NCI-H2107 (cell line): Measurements from ENCODE around the gene FN3K.

Experiments
- DNase-seq: peaks from one replicate; lab custom pipeline; 2025; lab: John Stamatoyannopoulos, UW

FN3K gene

DNA sequence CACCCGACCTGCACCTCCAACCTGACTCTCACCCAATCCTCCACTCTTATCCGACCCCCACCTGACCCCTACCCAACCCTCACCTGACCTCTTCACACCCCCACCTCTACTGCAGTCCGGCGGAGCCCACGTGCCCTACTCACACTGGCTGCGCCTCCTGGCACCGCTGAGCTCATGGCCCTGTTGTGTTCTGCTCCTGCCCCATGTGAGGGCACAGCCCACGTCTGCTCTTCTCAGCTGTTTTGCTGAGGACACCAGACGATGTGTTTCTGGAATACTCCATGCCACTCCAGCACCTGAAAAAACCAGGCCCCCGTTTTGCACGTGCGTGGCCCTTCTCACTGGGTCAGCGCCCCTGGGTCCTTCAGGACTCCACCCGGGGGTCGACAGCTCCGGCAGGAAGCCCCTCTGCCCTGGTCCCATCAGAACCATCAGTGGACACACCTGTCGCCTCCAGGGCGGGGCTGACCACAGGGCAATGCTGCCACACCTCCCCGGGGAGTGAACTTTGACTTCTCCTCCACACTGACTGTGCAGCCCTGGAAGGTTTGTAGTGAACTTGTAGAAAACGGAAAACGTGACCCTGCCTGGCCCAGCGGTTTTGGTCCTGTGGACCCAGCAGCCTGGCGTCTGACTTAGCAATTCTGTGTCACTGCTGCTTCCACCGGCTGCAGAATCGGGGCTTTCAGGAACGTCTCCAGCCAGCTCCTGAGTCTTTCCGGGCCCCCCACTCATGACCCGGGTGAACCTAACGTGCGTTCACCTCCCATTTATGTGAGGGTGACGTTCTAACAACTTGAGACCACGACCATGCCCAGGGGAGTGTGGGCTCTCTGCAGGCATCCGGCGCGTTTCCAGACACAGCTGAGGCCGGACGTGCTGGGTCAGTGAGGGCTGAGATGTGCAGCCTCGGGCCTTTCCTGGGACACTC is 31.2 kb upstream of the FN3K start:
- DNase-seq = no peak

DNA sequence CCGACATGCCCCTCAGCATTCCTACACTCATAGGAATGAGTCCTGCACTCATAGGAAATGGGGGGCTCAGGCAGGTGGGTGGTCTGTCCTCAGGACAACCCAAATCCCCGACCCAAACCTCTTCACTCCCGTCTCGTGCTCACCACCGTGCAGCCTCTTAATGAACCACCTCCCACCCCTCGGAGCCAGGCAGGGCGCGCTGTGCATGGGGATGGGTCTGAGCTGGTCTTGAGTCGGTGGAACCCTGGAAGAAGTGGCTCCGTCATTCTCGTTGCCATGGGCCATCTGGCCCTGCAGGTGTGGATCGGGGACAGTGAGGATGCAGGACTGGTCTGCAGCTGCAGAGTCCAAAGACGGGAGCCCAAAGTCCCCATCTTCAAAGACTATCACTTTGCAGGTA is 30.5 kb upstream of the FN3K start:
- DNase-seq = no peak

DNA sequence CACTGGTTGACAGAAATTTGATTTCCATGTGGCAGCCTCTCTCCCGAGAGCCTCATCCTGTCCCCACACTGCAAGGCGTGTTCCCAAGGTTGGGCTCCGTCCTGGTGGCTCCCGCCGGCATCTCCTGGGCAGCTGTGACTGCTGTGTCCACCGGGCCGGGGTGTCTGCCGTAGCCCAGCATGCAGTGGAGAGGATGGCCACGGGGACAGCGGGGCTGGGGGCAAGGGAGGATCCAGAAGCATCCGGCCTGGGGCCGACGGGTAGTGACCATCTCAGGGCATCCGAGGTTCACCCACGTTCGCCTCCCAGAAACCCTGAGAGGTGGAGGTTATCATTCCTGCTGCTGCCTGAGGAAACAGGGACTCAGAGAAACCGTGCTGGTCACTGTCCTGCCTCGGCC is 29.7 kb upstream of the FN3K start:
- no peak for DNase-seq

DNA sequence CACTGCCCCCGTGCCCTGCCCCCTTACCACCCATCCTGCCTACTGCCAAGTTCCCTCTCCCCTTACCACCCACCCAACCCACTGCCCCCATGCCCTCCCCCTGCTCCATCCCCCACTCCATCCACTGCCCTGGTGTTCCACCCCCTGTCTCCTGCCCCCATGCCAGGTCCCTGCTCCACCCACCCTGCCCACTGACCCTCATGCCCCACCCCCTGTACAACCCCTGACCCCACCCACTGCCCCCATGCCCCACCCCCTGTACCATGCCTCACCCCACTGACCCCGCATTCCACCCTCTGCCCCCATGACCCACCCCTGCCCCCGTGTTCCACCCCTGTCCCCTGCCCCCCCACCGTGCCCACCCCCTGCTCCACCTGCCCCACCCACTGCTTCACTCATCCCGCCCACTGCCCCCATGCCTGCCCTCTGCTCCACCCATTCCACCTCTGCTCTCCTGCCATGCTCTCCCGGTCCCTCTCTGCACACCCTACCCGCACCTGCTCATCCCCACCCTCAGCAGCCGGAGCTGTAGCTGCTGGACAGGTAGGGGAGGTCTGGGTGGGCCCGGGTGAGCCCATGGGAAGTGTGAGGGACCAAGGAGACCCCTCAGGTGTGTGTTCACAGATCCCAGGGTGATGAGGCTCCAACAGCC is 26.3 kb upstream of the FN3K start:
- no peak for DNase-seq

DNA sequence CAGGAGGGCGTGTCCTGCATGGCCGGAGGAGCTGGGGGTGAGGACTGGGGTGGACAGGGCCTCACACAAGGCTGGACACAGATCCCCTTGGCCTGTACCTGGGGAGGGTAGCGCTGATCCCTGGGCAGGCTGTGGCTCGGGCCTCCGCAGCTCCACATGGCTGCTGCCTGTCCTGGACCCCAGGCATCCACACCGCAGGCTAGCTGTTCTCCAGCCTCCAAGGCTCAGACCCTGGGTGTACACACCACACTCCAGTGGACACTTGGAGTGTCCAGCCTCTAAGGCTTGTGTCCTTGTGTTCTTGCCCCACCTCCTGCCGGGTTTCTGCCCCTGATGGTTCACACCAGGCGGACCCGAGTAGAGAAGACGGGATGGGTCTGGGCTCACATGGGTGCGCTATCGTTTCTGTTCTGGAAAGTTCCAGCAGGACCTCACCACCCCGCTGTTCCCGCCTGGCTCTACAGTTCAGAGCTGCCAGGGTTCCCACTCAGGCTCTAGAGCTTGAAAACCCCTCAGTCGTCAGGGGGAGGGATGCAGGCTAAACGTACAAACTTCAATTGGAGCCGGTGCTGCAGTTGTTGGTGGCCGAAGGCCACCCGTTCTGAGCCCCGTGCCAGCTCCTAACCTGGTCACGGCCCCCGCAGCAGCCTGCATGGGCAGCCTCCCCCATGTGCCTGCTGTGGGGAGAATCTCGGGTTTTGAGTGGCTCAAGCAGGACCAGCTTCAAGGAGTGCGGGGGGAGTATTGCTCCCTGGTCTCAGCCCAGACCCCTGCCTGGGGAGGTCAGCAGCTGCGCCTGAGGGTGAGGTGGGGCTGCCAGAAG is 25.5 kb upstream of the FN3K start:
- no peak for DNase-seq

DNA sequence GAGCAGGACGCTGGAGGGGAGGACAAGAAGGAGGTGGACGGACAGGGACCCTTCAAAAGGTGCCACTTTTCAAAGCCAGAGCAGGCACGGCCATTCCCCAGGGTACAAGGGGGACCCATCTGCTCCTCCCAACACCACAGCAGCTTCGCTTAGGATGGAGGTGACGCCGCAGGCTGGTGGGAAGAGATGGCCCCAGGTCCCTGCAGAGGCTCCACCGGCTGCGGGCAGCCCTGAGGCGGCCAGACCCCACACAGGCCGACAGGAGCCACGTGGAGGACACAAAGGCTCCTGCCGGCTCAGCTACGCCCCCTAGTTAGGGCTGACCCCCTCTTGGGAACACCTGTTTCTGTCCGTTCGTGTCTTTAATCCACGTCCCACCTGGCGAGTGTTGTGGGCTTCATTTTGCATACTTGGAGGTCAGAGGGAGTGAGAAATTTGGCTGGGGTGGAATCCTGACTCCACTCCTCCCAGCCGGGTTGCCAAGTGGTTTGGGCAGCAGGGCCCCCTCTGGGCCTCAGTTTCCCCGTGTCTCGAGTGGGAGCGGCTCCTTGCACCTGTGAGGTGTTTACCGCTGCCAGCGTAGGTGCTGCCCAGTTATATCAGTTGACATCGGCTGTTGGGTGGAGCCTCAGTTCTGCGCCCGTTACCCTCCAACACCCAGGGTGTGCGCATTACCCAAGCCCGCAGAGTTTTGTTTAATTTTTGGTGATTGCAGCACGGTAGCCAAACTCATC is 24.7 kb upstream of the FN3K start:
- no peak for DNase-seq

DNA sequence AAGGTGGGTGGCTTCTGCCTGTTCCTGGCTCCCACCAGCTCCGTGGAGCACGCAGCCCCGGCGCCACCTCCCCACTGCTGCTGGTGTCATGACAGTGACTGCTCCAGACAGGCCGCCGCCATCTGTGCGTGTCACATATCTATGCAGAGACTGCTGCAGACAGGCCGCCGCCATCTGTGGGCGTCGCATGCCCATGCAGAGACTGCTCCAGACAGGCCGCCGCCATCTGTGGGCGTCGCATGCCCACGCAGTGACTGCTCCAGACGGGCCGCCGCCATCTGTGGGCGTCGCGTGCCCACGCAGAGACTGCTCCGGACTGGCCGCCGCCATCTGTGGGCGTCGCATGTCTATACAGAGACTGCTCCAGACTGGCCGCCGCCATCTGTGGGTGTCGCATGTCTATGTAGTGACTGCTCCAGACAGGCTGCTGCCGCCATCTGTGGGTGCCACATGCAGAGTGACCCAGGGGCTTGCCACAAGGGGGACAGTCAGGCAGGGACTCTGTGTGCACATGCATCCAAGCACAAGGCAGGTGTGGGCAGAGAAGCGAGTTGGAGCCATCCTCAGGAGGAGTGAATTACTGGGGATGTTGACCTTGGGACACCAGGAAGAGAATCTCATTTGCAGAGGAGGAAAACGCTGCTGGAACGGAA is 22.2 kb upstream of the FN3K start:
- no peak for DNase-seq

DNA sequence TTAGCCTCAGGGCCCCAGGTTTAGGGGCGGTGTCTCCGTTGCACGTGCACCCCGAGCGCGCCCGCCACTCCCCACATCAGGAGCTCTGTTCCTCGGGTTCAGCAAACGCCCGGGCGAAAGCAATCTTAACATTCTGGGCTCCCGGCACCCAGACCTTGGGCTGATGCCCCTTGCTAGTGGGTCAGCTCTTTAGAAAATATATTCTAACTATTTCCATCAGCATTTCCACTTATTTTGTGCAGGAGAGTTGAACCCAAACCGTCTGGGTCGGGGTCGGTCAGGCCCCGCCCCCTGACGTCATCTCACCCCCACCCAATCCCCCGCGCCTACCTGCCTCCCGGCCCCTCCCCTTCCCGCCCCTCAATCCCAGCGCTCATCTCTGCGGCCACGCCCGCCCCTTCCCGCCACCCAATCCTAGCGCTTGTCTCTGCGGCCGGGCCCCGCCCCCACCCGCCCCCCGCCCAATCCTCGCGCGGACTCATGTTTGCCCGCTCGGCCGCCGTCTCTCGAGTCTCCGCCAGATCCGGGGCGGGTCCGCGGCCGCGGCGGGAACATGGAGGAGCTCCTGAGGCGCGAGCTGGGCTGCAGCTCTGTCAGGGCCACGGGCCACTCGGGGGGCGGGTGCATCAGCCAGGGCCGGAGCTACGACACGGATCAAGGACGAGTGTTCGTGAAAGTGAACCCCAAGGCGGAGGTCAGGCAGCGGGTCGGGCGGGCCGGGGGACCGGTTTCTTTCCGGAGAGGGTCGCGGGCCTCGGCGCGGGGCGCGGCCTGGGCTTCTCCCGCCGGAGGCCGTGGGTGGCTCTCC is 19.0 kb upstream of the FN3K start, which contains the start of gene FN3KRP:
TSS of gene FN3KRP (plus strand) at position 504 of the 808 bp plus-strand sequence. CDS start at position 554, 50 bp downstream.
- DNase-seq = peak; percentile 90

DNA sequence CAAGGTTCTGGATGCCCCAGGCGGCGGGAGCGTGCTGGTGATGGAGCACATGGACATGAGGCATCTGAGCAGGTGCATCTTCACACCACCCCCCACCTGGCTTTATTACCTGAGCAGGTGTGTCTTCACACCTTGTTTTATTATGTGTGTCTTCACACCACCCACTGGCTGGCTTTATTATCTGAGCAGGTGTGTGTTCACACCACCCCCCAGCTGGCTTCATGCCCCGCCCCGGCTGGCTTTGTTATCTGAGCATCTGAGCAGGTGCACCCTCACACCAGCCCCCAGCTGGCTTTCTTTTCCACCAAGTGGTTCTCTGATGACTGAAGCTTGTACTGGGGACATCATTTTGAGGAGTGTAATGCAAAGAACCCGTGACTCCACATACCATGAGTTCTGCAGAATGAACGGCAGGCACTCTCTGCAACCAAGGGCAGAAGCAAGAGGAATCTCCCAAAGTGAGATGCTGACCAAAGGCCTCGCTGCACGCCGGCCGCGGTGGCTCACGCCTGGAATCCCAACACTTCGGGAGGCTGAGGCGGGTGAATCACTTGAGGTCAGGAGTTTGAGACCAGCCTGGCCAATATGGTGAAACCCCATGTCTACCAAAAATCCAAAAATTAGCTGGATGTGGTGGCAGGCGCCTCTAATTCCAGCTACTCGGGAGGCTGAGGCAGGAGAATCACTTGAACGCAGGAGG is 16.3 kb upstream of the FN3K start:
- no peak for DNase-seq

DNA sequence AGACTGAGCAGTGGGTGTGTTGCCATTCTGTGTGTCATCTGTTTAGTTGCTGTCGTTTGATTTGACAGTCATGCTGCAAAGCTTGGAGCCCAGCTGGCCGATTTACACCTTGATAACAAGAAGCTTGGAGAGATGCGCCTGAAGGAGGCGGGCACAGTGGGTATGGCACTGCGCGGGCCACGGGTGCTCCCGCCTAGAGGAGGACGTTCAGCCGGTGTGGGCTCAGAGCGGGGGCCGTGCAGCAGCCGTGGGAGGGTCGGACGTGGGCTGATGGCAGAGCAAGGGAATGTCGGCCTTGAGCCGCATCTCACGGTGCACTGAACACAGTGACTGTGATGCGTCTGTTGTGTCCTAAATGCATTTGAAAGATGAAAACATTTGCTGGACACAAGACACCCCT is 15.2 kb upstream of the FN3K start:
- no peak for DNase-seq

DNA sequence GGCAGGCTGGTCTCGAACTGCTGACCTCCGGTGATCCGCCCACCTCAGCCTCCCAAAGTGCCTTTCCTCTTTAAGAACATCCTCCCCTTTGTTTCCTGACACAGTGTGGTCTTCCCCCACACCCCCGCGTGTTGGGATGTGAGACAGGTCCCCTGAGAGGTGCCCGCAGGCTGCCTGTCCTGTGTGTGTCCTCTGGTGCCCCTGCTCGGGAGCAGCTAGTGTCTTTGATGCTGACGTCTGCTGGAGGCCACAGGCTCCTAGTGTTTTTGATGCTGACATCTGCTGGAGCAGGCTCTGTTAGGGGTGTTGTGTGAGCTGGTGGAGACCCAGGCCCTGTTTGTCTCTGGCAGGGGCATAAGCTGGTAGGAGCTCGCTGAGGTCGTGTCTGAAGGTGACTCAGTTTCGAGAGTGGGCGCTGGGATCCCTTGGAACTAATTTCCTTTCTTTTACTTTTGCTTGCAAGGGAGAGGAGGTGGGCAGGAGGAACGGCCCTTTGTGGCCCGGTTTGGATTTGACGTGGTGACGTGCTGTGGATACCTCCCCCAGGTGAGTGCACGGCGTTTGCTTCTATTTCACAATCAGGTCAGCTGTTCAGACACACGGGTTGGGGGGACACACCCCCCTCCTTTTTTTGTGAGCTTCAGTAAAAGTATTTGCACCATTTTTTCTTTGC is 12.9 kb upstream of the FN3K start:
- no peak for DNase-seq

DNA sequence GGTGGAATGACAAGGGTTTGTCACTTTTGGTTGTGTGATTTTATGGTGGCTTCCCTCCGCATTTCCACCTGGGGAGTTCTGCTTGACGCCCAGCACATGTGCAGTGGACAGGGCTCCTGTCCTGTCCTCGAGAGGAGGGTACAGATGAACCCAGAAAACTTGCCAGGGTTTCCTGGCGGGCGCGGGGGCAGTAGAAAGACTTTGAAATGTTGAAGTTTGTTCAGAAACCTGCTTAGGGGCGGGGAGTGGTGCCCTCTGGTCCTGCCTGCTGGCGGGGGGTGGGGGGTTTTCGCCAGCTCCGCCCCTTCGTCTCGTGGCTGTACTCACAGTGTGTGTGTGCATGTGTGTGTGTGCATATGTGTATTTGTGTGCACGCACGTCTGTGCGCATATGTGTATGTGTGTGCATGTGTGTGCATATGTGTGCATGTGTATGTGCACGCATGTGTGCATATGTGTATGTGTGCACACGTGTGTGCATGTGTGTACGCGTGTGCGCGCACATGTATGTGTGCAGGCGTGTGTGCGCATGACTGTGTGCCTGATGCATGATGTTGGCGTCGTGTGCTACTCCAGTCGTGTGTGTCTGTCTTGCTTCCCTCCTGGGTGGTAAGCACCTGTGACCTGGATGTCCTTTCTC is 12.1 kb upstream of the FN3K start:
- no peak for DNase-seq

DNA sequence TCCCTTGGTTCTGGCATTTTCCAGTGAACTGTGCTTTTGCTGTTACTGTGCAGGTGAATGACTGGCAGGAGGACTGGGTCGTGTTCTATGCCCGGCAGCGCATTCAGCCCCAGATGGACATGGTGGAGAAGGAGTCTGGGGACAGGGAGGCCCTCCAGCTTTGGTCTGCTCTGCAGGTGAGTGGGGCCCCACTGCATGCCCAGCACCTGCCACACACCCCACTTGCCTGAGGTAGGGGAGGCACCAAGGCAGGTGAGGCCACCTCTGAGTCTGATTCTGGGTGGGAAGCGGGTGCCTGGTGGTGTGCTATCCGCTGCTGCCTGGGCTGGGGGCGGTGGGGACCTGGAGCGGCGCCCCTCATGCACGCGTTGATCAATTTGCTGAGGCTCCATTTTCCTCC is 9.0 kb upstream of the FN3K start:
- no peak for DNase-seq

DNA sequence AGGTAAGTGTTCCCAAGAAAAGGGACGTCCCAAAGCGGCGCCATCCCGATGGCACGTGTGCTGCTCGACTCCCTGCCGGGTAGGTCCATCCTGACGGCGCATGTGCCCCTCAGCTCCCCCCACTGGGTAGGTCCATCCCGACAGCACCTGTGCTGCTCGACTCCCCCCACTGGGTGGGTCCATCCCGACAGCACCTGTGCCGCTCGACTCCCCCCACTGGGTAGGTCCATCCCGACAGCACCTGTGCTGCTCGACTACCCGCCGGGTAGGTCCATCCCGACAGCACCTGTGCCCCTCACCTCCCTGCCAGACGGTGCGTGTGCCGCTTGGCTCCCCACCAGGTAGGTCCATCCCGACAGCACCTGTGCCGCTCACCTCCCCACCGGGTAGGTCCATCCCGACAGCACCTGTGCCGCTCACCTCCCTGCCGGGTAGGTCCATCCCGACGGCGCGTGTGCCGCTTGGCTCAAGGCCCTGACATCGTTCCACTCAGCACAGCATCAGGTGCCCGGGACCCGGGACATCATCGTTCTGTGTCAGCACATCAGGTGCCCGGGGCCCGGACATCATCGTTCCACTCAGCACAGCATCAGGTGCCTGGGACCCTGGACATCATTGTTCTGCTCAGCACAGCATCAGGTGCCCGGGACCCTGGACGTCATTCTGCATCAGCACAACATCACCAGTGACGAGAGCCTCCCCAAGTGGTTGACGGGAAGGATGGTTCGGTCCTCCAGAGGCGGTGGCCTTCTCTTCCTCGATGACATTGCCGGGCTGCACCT is 5.7 kb upstream of the FN3K start:
- no peak for DNase-seq

DNA sequence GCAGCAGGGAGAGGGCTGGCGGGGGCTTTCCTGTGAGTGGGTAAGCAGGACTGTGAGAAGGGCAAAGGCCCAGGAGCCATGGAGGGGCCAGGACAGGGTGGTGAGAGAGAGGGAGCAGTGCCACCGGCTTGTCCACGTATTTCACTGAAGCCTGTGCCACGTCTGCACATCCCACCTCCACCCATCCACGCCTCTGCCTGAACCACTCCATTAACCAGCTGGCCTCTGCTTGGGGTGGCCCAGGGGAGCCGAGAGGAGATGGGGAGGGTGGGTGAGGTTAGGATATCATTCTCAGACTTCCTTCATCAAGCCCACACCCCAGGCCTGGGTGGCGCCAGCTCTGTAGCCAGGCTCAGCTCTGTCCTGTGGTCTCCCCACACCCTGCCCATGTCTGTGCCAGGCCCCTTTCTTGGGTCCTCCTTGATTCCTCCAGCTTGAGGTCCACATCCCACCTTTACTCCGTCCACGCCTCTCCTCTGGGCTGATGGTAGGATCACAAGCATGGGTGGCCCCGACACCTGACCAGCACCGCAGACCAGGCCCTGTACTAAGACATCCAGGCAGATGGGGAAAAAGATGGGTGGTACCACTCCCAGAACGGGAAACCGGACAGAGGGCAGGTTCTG is 3.2 kb upstream of the FN3K start:
- DNase-seq = no peak

DNA sequence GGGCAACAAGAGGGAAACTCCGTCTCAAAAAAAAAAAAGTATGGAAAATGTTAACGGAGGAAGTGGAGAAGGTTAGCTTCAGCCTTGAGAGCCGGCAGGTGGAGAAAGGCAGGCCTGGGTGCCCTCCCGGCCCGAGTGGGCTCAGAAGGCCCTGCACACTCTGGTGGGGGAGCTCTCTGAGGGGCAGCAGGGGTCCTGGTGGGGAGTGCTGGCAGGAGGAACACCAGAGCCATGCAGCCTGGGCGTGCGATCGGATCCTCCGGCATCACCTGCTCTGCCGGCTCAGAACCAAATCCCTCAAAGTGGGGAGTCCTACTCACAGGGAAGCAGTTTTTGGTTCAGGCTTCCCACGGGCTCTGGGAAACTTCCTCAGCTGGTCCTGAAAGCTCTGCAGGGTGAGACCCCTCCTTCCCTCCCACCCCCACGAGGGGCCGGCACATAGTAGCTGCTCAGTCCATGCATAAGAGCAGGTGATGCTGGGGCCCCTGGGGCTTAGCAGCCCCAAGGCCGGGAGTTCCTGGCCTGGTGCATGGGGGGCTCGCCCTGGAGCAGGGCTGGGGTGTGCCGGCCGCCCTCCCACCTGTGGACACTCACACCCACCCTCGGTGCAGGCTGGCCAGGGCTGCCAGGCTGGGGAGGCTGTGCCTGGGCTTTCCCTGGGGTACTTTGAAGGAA is 1.2 kb downstream of the FN3K start:
- no peak for DNase-seq
